Measurements from ENCODE around the gene MT1F.

Gene MT1F

GRCh38 chr16:56647641-56648431 lies 9.9 kb upstream of the MT1F start:
- H3K4me1 ChIP-seq (ENCODE audit: control insufficient read depth, insufficient read depth, low read length, poor library complexity, severe bottlenecking) = no peaks in the 10 kb centered on the region
- WGBS, 2 experiments (ENCODE audit: insufficient coverage in 2 of 2) = 38 to 48% methylated on average over 29 to 31 of the region's 33 CpGs
- H3K36me3 ChIP-seq (ENCODE audit: control insufficient read depth, insufficient read depth, low read length) = no peaks in the 10 kb centered on the region
- no peak overlapping the region for H3K27ac ChIP-seq (ENCODE audit: low read depth, low read length, severe bottlenecking)
- no peak overlapping the region for H3K4me3 ChIP-seq (ENCODE audit: extremely low read depth, insufficient read depth, low read length, poor library complexity, severe bottlenecking)
- H3K9me3 ChIP-seq (ENCODE audit: control insufficient read depth, low read length) = no peaks in the 10 kb centered on the region

- Histone ChIP-seq H3K4me3 (ENCODE audit: extremely low read depth, insufficient read depth, low read length, poor library complexity, severe bottlenecking) (no peak overlapping the region), H3K9me3 (ENCODE audit: control insufficient read depth, low read length) (no peaks in the 10 kb centered on the region), H3K36me3 (ENCODE audit: control insufficient read depth, insufficient read depth, low read length) (no peaks in the 10 kb centered on the region), H3K4me1 (ENCODE audit: control insufficient read depth, insufficient read depth, low read length, poor library complexity, severe bottlenecking) (no peaks in the 10 kb centered on the region), H3K27ac (ENCODE audit: low read depth, low read length, severe bottlenecking) (no peak overlapping the region)
- WGBS, 2 experiments (ENCODE audit: insufficient coverage in 2 of 2) = 100% methylated on average over 2 of the region's 2 CpGs; no CpG with 5 or more reads in 1 of the 2 experiments
Observed at GRCh38 chr16:56649271-56649670, 8.5 kb upstream of the MT1F start.

- Histone ChIP-seq H3K36me3 (ENCODE audit: control insufficient read depth, insufficient read depth, low read length) (no peaks in the 10 kb centered on the region), H3K4me3 (ENCODE audit: extremely low read depth, insufficient read depth, low read length, poor library complexity, severe bottlenecking) (no peak overlapping the region)
- no CpG with 5 or more reads among the region's 3 CpGs for WGBS, 2 experiments (ENCODE audit: insufficient coverage in 2 of 2)
Observed at GRCh38 chr16:56649820-56650219, 7.9 kb upstream of the MT1F start.

GRCh38 chr16:56651586-56651985 lies 6.2 kb upstream of the MT1F start, which contains the start of gene MT1B:
Gene MT1B (plus strand): TSS chr16:56651886. CDS start chr16:56651954, 68 bp downstream.
- WGBS, 2 experiments (ENCODE audit: insufficient coverage in 2 of 2) = 84 to 88% methylated on average over 3 to 6 of the region's 7 CpGs
- Histone ChIP-seq H3K4me3 (ENCODE audit: extremely low read depth, insufficient read depth, low read length, poor library complexity, severe bottlenecking) (no peak within 1 kb of the TSS), H3K9me3 (ENCODE audit: control insufficient read depth, low read length) (no peaks in the 10 kb centered on the region), H3K4me1 (ENCODE audit: control insufficient read depth, insufficient read depth, low read length, poor library complexity, severe bottlenecking) (no peaks in the 10 kb centered on the region), H3K36me3 (ENCODE audit: control insufficient read depth, insufficient read depth, low read length) (no peaks in the 10 kb centered on the region), H3K27ac (ENCODE audit: low read depth, low read length, severe bottlenecking) (no peak within 1 kb of the TSS)

More at GRCh38 chr16:56649820-56650219, 7.9 kb upstream of the MT1F start:
- no peaks in the 10 kb centered on the region for H3K9me3 ChIP-seq (ENCODE audit: control insufficient read depth, low read length)
- H3K27ac ChIP-seq (ENCODE audit: low read depth, low read length, severe bottlenecking) = no peak overlapping the region
- H3K4me1 ChIP-seq (ENCODE audit: control insufficient read depth, insufficient read depth, low read length, poor library complexity, severe bottlenecking) = no peaks in the 10 kb centered on the region

GRCh38 chr16:56652600-56652999 lies 5.2 kb upstream of the MT1F start:
- H3K4me1 ChIP-seq (ENCODE audit: control insufficient read depth, insufficient read depth, low read length, poor library complexity, severe bottlenecking) = no peaks in the 10 kb centered on the region
- no peak overlapping the region for H3K4me3 ChIP-seq (ENCODE audit: extremely low read depth, insufficient read depth, low read length, poor library complexity, severe bottlenecking)
- H3K36me3 ChIP-seq (ENCODE audit: control insufficient read depth, insufficient read depth, low read length) = no peaks in the 10 kb centered on the region
- H3K9me3 ChIP-seq (ENCODE audit: control insufficient read depth, low read length) = no peaks in the 10 kb centered on the region
- H3K27ac ChIP-seq (ENCODE audit: low read depth, low read length, severe bottlenecking) = no peak overlapping the region
- WGBS, 2 experiments (ENCODE audit: insufficient coverage in 2 of 2) = 80 to 83% methylated on average over 1 of the region's 1 CpG

- H3K9me3 ChIP-seq (ENCODE audit: control insufficient read depth, low read length) = no peaks in the 10 kb centered on the region
- H3K4me3 ChIP-seq (ENCODE audit: extremely low read depth, insufficient read depth, low read length, poor library complexity, severe bottlenecking) = no peak overlapping the region
- no peaks in the 10 kb centered on the region for H3K4me1 ChIP-seq (ENCODE audit: control insufficient read depth, insufficient read depth, low read length, poor library complexity, severe bottlenecking)
- H3K27ac ChIP-seq (ENCODE audit: low read depth, low read length, severe bottlenecking) = no peak overlapping the region
- WGBS, 2 experiments (ENCODE audit: insufficient coverage in 2 of 2) = 97 to 100% methylated on average over 5 of the region's 7 CpGs
- H3K36me3 ChIP-seq (ENCODE audit: control insufficient read depth, insufficient read depth, low read length) = no peaks in the 10 kb centered on the region
Observed at GRCh38 chr16:56653218-56653617, 4.5 kb upstream of the MT1F start.

- H3K36me3 ChIP-seq (ENCODE audit: control insufficient read depth, insufficient read depth, low read length) = no peaks in the 10 kb centered on the region
- H3K27ac ChIP-seq (ENCODE audit: low read depth, low read length, severe bottlenecking) = no peak overlapping the region
- WGBS, 2 experiments (ENCODE audit: insufficient coverage in 2 of 2) = 25 to 36% methylated on average over 8 to 9 of the region's 10 CpGs
- no peaks in the 10 kb centered on the region for H3K9me3 ChIP-seq (ENCODE audit: control insufficient read depth, low read length)
- H3K4me3 ChIP-seq (ENCODE audit: extremely low read depth, insufficient read depth, low read length, poor library complexity, severe bottlenecking) = no peak overlapping the region
- no peaks in the 10 kb centered on the region for H3K4me1 ChIP-seq (ENCODE audit: control insufficient read depth, insufficient read depth, low read length, poor library complexity, severe bottlenecking)
Observed at GRCh38 chr16:56658327-56658875, 642 bp downstream of the MT1F start.

GRCh38 chr16:56662357-56663354 lies 4.9 kb downstream of the MT1F start:
- H3K27ac ChIP-seq (ENCODE audit: low read depth, low read length, severe bottlenecking) = no peak overlapping the region
- H3K4me3 ChIP-seq (ENCODE audit: extremely low read depth, insufficient read depth, low read length, poor library complexity, severe bottlenecking) = no peak overlapping the region
- H3K9me3 ChIP-seq (ENCODE audit: control insufficient read depth, low read length) = no peaks in the 10 kb centered on the region
- no peaks in the 10 kb centered on the region for H3K36me3 ChIP-seq (ENCODE audit: control insufficient read depth, insufficient read depth, low read length)
- WGBS, 2 experiments (ENCODE audit: insufficient coverage in 2 of 2) = 16 to 17% methylated on average over 34 to 44 of the region's 48 CpGs
- H3K4me1 ChIP-seq (ENCODE audit: control insufficient read depth, insufficient read depth, low read length, poor library complexity, severe bottlenecking) = no peaks in the 10 kb centered on the region

- Histone ChIP-seq H3K9me3 (ENCODE audit: control insufficient read depth, low read length) (no peaks in the 10 kb centered on the region), H3K4me1 (ENCODE audit: control insufficient read depth, insufficient read depth, low read length, poor library complexity, severe bottlenecking) (no peaks in the 10 kb centered on the region), H3K27ac (ENCODE audit: low read depth, low read length, severe bottlenecking) (no peak overlapping the region), H3K36me3 (ENCODE audit: control insufficient read depth, insufficient read depth, low read length) (no peaks in the 10 kb centered on the region), H3K4me3 (ENCODE audit: extremely low read depth, insufficient read depth, low read length, poor library complexity, severe bottlenecking) (no peak overlapping the region)
- WGBS, 2 experiments (ENCODE audit: insufficient coverage in 2 of 2) = no CpG with 5 or more reads among the region's 1 CpG
Observed at GRCh38 chr16:56664506-56664905, 6.7 kb downstream of the MT1F start.
